Testis (tissue), 3 donors: ENCODE results near the gene BMP6. TPM values are rescaled to one million over a fixed set of nuclear protein-coding genes. Genes with fewer than 3 reads are reported as not detected.

Source experiments
- DNase-seq: peaks from one replicate; pipeline ENCODE4 v3.0.0-alpha.2; 2019
- H3K27ac ChIP-seq, 2 donors: fragments of 200-600 bp; sonication (generic); one replicate each; pipeline ENCODE4 v1.5.1; 2019
- H3K27me3 ChIP-seq: fragments of 200-600 bp; sonication (generic); one replicate; pipeline ENCODE4 v1.5.1; 2019
- H3K36me3 ChIP-seq: fragments of 200-600 bp; sonication (generic); one replicate; pipeline ENCODE4 v1.5.1; 2017; ENCODE audit warnings: low read depth; ENCODE audit errors: missing control alignments
- H3K4me1 ChIP-seq: fragments of 200-600 bp; sonication (generic); one replicate; pipeline ENCODE4 v1.5.1; 2019
- H3K4me3 ChIP-seq, 2 donors: fragments of 200-600 bp; sonication (generic); one replicate each; pipeline ENCODE4 v1.5.1; 2017 to 2019
- H3K9me3 ChIP-seq: fragments of 200-600 bp; sonication (generic); one replicate; pipeline ENCODE4 v1.5.1; 2017
- POLR2A ChIP-seq: fragments of 450-650 bp; IDR thresholded peaks from one replicate; pipeline ENCODE4 v1.6.1; 2017; ENCODE audit warnings: antibody characterized with exemption, mild to moderate bottlenecking, moderate library complexity
- WGBS, 2 donors: methylation state at CpG; one replicate each; pipeline ENCODE4 v1.1.5; 2018; 5-methylcytosine and 5-hydroxymethylcytosine counted together
- intact Hi-C: fragments of 100-400 bp; cut with DNase I; formaldehyde crosslinking; loops from one replicate; pipeline ENCODE4 v1.15.1; 2023; ENCODE audit warnings: low total_unique reads
- polyA plus RNA-seq: library from polyadenylated mRNA; stranded (reverse); fragments of 350-450 nt; fragmentation: Illumina TruSeq; extraction: RNeasy Lipid Tissue Mini Kit (QIAGEN cat#74804); gene quantifications from one replicate; pipeline ENCODE4 v1.2.3, GENCODE V29; 2014; ENCODE audit warnings: low read depth, low replicate concordance; ENCODE audit not compliant: insufficient read depth
- total RNA-seq, 2 donors: library from RNA; depleted of rRNA; stranded (reverse); fragments of >200 nt; gene quantifications; one replicate each; pipeline ENCODE4 v1.2.3, GENCODE V29; 2016
- TF ChIP-seq, protein P1 (sequence below), 3 experiments: fragments of 450-650 bp in 2 of 3; fragments of 200-600 bp in 1 of 3; sonication (generic) in 1 of 3; IDR thresholded peaks; one replicate each; pipeline ENCODE4 v1.5.1; 2016 to 2019; ENCODE audit warnings: antibody characterized with exemption in 3 of 3, mild to moderate bottlenecking in 2 of 3, moderate library complexity in 1 of 3

BMP6 gene
- total and polyA plus RNA-seq, 3 donors from 2014 or later = 6.2 to 13.6 (median 11.4) TPM

DNA sequence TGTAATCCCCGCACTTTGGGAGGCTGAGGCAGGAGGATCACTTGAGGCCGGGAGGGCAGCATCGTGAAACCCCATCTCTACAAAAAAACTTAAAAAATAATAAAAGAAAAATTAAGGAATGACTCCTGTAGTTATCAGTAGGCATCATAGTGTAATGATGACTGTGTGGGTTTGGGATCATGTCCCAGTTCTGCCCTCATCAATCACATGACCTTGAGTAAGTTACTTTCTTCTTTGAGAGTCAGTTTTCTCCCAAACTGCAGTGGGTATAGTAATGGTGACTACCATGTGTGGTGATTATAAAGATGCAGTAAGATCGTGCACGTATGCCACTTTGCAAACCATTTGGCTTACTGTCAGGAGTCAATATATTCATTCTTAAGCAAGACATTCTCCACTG is 95.5 kb downstream of the BMP6 start:
- no peak for DNase-seq
- Histone ChIP-seq H3K4me1 (no peaks in the 10 kb centered on the region), H3K27me3 (no peaks in the 10 kb centered on the region), H3K4me3 (no peak overlapping the region), H3K36me3 (no peaks in the 10 kb centered on the region), H3K27ac (no peak overlapping the region), H3K9me3 (no peaks in the 10 kb centered on the region)
- WGBS, 2 donors = 89 to 93% methylated on average over 5 of the region's 5 CpGs
- TF ChIP-seq, protein P1, sequence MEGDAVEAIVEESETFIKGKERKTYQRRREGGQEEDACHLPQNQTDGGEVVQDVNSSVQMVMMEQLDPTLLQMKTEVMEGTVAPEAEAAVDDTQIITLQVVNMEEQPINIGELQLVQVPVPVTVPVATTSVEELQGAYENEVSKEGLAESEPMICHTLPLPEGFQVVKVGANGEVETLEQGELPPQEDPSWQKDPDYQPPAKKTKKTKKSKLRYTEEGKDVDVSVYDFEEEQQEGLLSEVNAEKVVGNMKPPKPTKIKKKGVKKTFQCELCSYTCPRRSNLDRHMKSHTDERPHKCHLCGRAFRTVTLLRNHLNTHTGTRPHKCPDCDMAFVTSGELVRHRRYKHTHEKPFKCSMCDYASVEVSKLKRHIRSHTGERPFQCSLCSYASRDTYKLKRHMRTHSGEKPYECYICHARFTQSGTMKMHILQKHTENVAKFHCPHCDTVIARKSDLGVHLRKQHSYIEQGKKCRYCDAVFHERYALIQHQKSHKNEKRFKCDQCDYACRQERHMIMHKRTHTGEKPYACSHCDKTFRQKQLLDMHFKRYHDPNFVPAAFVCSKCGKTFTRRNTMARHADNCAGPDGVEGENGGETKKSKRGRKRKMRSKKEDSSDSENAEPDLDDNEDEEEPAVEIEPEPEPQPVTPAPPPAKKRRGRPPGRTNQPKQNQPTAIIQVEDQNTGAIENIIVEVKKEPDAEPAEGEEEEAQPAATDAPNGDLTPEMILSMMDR (IDR thresholded peaks at IDR 0.05) = no peak
- no peak for TF ChIP-seq POLR2A
- intact Hi-C loops = no loop called here

DNA sequence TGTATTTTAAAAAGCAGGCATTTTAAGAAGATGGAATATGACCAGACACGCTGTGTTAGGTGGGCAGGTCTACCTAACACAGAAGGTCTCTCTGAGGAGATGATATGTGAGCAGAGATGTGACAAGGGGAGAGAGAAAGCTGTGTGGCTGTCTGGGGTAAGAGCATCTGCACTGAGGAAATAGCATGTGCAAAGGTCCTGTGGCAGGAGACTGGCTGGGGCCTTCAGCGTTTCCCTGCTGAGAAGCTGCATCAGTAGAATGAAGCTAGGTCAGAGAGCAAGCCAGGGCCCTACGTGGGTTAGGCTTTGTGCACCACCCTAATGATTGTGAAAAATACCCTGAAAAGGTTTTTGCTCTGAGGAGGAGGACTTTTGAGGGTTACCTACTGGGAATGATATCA is 97.7 kb downstream of the BMP6 start:
- no peak overlapping the region for H3K4me3 ChIP-seq
- H3K27ac ChIP-seq = no peak overlapping the region
- no peaks in the 10 kb centered on the region for H3K4me1 ChIP-seq
- H3K9me3 ChIP-seq = no peaks in the 10 kb centered on the region
- H3K27me3 ChIP-seq = no peaks in the 10 kb centered on the region
- TF ChIP-seq, protein P1 (IDR thresholded peaks at IDR 0.05) = no peak
- TF ChIP-seq POLR2A = no peak
- H3K36me3 ChIP-seq = no peaks in the 10 kb centered on the region
- intact Hi-C loops = no loop called here
- 90 to 94% methylated on average over 3 of the region's 3 CpGs for WGBS, 2 donors
- DNase-seq = no peak

DNA sequence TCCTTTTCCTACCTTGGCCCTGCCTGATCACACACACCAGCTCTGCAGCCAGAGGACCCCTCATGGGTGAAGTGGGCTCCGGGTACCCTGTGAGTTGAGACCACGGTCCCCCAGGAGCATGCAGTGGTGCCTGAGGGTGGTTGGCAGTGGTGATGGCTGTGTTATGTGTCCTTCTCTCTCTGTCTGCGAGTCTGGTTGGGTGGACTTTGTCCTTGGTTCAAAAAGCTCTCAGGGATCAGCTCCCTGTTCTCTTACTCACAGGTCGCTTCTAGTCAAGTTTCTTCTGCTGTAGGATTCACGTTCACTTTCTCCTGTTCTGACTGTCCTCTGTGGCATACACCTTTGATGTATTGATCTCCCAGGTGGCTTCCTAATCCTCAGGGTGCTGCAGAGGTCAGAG is 100.1 kb downstream of the BMP6 start:
- H3K27me3 ChIP-seq = no peaks in the 10 kb centered on the region
- intact Hi-C loops = no loop called here

DNA sequence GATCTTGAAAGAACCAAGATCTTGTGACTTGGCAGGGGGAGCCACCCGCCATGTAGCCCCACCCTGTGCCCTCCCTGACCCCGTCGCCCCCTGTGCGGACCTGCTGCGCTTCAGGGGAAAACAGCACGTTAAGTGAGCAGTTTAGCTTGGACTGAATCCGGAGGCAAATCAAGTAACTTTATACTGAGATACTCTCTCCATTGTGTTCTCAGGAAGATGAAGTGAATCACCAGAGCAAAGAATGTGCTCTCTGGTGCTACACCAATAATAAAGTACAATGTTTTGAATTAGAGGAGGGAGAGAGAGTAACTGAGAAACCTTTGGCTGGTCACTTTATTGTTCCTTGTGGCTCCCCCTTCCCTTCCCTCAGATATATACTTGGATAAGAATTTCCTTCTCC is 101.2 kb downstream of the BMP6 start:
- intact Hi-C loops = no loop called here
- WGBS, 2 donors = 61 to 75% methylated on average over 7 of the region's 7 CpGs
- Histone ChIP-seq H3K9me3 (no peaks in the 10 kb centered on the region), H3K36me3 (no peaks in the 10 kb centered on the region), H3K27ac (no peak overlapping the region), H3K4me1 (no peaks in the 10 kb centered on the region), H3K27me3 (no peaks in the 10 kb centered on the region), H3K4me3 (no peak overlapping the region)
- TF ChIP-seq, protein P1 (IDR thresholded peaks at IDR 0.05) = no peak
- TF ChIP-seq POLR2A = no peak
- no peak for DNase-seq

More for the DNA sequence above, 100.1 kb downstream of the BMP6 start:
- Histone ChIP-seq H3K9me3 (no peaks in the 10 kb centered on the region), H3K4me3 (no peak overlapping the region), H3K27ac (no peak overlapping the region), H3K36me3 (no peaks in the 10 kb centered on the region), H3K4me1 (no peaks in the 10 kb centered on the region)
- TF ChIP-seq, protein P1 (IDR thresholded peaks at IDR 0.05) = no peak
- WGBS, 2 donors = 90 to 92% methylated on average over 5 of the region's 5 CpGs
- DNase-seq = no peak

DNA sequence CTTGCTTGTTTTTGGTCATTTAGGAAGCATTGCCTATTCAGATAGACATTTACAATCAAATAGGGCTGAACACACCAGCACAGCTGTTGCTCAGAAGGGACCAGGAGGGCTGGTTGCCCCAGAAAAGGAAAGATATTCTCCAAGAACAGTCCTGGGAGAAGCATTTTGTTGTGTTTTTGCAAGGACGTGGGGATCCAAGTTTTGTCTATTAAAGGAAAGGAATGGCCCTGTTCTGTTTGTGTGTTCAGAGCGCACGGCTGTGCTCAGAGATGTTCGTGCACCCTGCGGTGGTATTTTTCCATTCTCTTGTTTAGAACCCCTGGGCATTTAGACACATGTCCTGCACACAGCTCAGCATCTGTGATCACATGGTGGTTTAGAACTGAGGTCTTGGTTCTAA is 102.2 kb downstream of the BMP6 start:
- no peaks in the 10 kb centered on the region for H3K9me3 ChIP-seq
- no peak overlapping the region for H3K27ac ChIP-seq
- WGBS, 2 donors = 52 to 53% methylated on average over 5 of the region's 5 CpGs
- TF ChIP-seq, protein P1 (IDR thresholded peaks at IDR 0.05) = no peak
- TF ChIP-seq POLR2A = no peak
- DNase-seq = no peak
- no peak overlapping the region for H3K4me3 ChIP-seq
- H3K36me3 ChIP-seq = no peaks in the 10 kb centered on the region
- H3K27me3 ChIP-seq = no peaks in the 10 kb centered on the region
- intact Hi-C loops = no loop called here
- no peaks in the 10 kb centered on the region for H3K4me1 ChIP-seq
